H1 (cell line): ENCODE measurements around the gene KIF26B. TPM values are rescaled to one million over a fixed set of nuclear protein-coding genes. Genes with fewer than 3 reads are reported as not detected.

Experiments
- CTCF ChIA-PET: fragments of 300-600 bp; sonication (Branson Sonifier 250); formaldehyde crosslinking; loops from one replicate; lab custom pipeline; 2021; ENCODE audit not compliant: partially characterized antibody; lab: Charles Lee
- POLR2A ChIA-PET: fragments of 300-600 bp; sonication (Branson Sonifier 250); formaldehyde crosslinking; loops from one replicate; lab custom pipeline; 2021; ENCODE audit warnings: inconsistent platforms; ENCODE audit not compliant: partially characterized antibody; lab: Charles Lee
- DNase-seq, 2 experiments: peaks; one replicate each; pipeline versions ENCODE4 v3.0.0 to v3.0.0-alpha.2; 2010 to 2022; ENCODE audit warnings: low spot score in 2 of 2, low read depth in 1 of 2, mixed read lengths in 1 of 2
- FAIRE-seq: peaks from 2 replicates; lab custom pipeline; 2011; peaks lifted over from hg19 to GRCh38; lab: Jason Lieb, UNC
- H2AFZ ChIP-seq: 2 replicates; pipeline ENCODE4 v1.8.1; 2012; ENCODE audit warnings: low read length, inconsistent platforms
- H2AK5ac ChIP-seq: 2 replicates; pipeline ENCODE4 v1.6.1; 2013; ENCODE audit warnings: low read depth, low read length
- H2BK120ac ChIP-seq: replicated peaks from 2 replicates; pipeline ENCODE3; 2013; ENCODE audit warnings: low read depth, low read length, inconsistent platforms
- H2BK12ac ChIP-seq: 2 replicates; pipeline ENCODE4 v1.6.1; 2013; ENCODE audit warnings: low read depth, low read length
- H2BK15ac ChIP-seq: 2 replicates; pipeline ENCODE4 v1.6.1; 2013; ENCODE audit warnings: low read length
- H2BK20ac ChIP-seq: 2 replicates; pipeline ENCODE4 v1.6.1; 2013; ENCODE audit warnings: low read length
- H2BK5ac ChIP-seq: 2 replicates; pipeline ENCODE4 v1.6.1; 2013; ENCODE audit warnings: low read depth, low read length
- H3K14ac ChIP-seq: 2 replicates; pipeline ENCODE4 v1.6.1; 2013; ENCODE audit warnings: inconsistent platforms; ENCODE audit not compliant: insufficient read length
- H3K18ac ChIP-seq: 2 replicates; pipeline ENCODE4 v1.6.1; 2013; ENCODE audit warnings: low read length; ENCODE audit errors: extremely low read depth
- H3K23ac ChIP-seq: 2 replicates; pipeline ENCODE4 v1.6.1; 2013; ENCODE audit warnings: inconsistent platforms; ENCODE audit not compliant: insufficient read length
- H3K23me2 ChIP-seq: 2 replicates; pipeline ENCODE4 v1.6.1; 2013; ENCODE audit warnings: low read depth, low read length
- H3K27ac ChIP-seq: 2 replicates; pipeline ENCODE4 v1.6.1; 2011; ENCODE audit warnings: low read depth, low read length, inconsistent platforms
- H3K27me3 ChIP-seq, 4 experiments: replicated peaks in 1 of 4; 1 replicate in 1 of 4; 2 replicates in 3 of 4; pipeline versions ENCODE4 v1.6.1 to v1.8.1; 2011 to 2013; ENCODE audit warnings: low read length in 3 of 4, mild to moderate bottlenecking in 3 of 4, inconsistent platforms in 2 of 4, mixed read lengths in 2 of 4, moderate library complexity in 1 of 4; ENCODE audit not compliant: control insufficient read depth in 3 of 4, insufficient read depth in 3 of 4; ENCODE audit errors: extremely low read depth in 1 of 4
- H3K36me3 ChIP-seq, 4 experiments: 2 replicates each; pipeline versions ENCODE4 v1.6.1 to v1.8.1; 2011 to 2013; ENCODE audit warnings: mild to moderate bottlenecking in 4 of 4, low read length in 3 of 4, moderate library complexity in 2 of 4, control low read depth in 1 of 4, inconsistent platforms in 1 of 4; ENCODE audit not compliant: insufficient read depth in 4 of 4, control insufficient read depth in 2 of 4
- H3K4ac ChIP-seq: replicated peaks from 2 replicates; pipeline ENCODE3; 2013; ENCODE audit warnings: low read length, low read depth, mixed read lengths, inconsistent platforms; ENCODE audit not compliant: insufficient read length
- H3K4me1 ChIP-seq, 4 experiments: replicated peaks in 1 of 4; 1 replicate in 1 of 4; 2 replicates in 3 of 4; pipeline versions ENCODE4 v1.6.1 to v1.8.1; 2011 to 2013; ENCODE audit warnings: low read length in 3 of 4, inconsistent platforms in 2 of 4, mixed read lengths in 1 of 4; ENCODE audit not compliant: insufficient read depth in 4 of 4, control insufficient read depth in 3 of 4
- H3K4me2 ChIP-seq, 2 experiments: 2 replicates each; pipeline versions ENCODE4 v1.6.1 to v1.8.1; 2011 to 2013; ENCODE audit warnings: low read depth in 2 of 2, low read length in 2 of 2, control low read depth in 1 of 2, inconsistent platforms in 1 of 2, mild to moderate bottlenecking in 1 of 2; ENCODE audit not compliant: insufficient read depth in 1 of 2
- H3K4me3 ChIP-seq, 4 experiments: fragments of 200-600, 300-600 bp in 1 of 4; sonication (generic), shearing (Covaris generic), sonication (Bioruptor Twin) in 1 of 4; 2 replicates each; pipeline versions ENCODE4 v1.5.1 to v1.8.1; 2011 to 2016; ENCODE audit warnings: low read length in 4 of 4, low read depth in 3 of 4, control low read depth in 2 of 4, inconsistent platforms in 2 of 4, mild to moderate bottlenecking in 2 of 4, mixed read lengths in 1 of 4, moderate library complexity in 1 of 4; ENCODE audit not compliant: insufficient read depth in 2 of 4; ENCODE audit errors: extremely low read depth in 1 of 4
- H3K56ac ChIP-seq: replicated peaks from 2 replicates; pipeline ENCODE3; 2013; ENCODE audit warnings: low read depth, mild to moderate bottlenecking, mixed read lengths, low read length, inconsistent platforms; ENCODE audit not compliant: insufficient read length
- H3K79me1 ChIP-seq: 2 replicates; pipeline ENCODE4 v1.6.1; 2013; ENCODE audit warnings: low read depth, low read length, control low read depth
- H3K79me2 ChIP-seq, 2 experiments: 2 replicates each; pipeline versions ENCODE4 v1.6.1 to v1.8.1; 2012 to 2013; ENCODE audit warnings: low read length in 2 of 2, mild to moderate bottlenecking in 2 of 2, inconsistent platforms in 1 of 2; ENCODE audit not compliant: insufficient read depth in 2 of 2, control insufficient read depth in 1 of 2
- H3K9ac ChIP-seq, 4 experiments: replicated peaks in 1 of 4; 1 replicate in 1 of 4; 2 replicates in 3 of 4; pipeline versions ENCODE4 v1.6.1 to v1.8.1; 2011 to 2013; ENCODE audit warnings: low read depth in 3 of 4, low read length in 3 of 4, control low read depth in 2 of 4, mild to moderate bottlenecking in 2 of 4, moderate library complexity in 2 of 4, inconsistent platforms in 1 of 4; ENCODE audit errors: extremely low read depth in 1 of 4
- H3K9me3 ChIP-seq, 2 experiments: 2 replicates each; pipeline versions ENCODE4 v1.6.1 to v1.8.1; 2012 to 2013; ENCODE audit warnings: mild to moderate bottlenecking in 2 of 2, moderate library complexity in 2 of 2, control low read depth in 1 of 2, inconsistent platforms in 1 of 2, low read depth in 1 of 2, low read length in 1 of 2, mixed read lengths in 1 of 2; ENCODE audit not compliant: insufficient read depth in 2 of 2
- H4K20me1 ChIP-seq, 2 experiments: replicated peaks in 1 of 2; 2 replicates each; pipeline versions ENCODE3 to v1.8.1; 2011 to 2013; ENCODE audit warnings: inconsistent platforms in 2 of 2, low read length in 2 of 2, mild to moderate bottlenecking in 1 of 2; ENCODE audit not compliant: insufficient read depth in 2 of 2, control insufficient read depth in 1 of 2
- H4K5ac ChIP-seq: 2 replicates; pipeline ENCODE4 v1.6.1; 2013; ENCODE audit warnings: low read length, low read depth, mixed read lengths, inconsistent platforms; ENCODE audit not compliant: insufficient read length
- H4K8ac ChIP-seq: 2 replicates; pipeline ENCODE4 v1.8.0; 2013; ENCODE audit warnings: mild to moderate bottlenecking, moderate library complexity, low read length, inconsistent platforms; ENCODE audit not compliant: insufficient read depth; ENCODE audit errors: extremely low read depth
- H4K91ac ChIP-seq: replicated peaks from 2 replicates; pipeline ENCODE3; 2013; ENCODE audit warnings: low read length, mixed read lengths, inconsistent platforms; ENCODE audit not compliant: insufficient read length
- CBX5 ChIP-seq: fragments of 300-800, 300-1000 bp; sonication (generic); IDR thresholded peaks from 2 replicates; pipeline ENCODE4 v1.7.1; 2016; ENCODE audit warnings: antibody characterized with exemption, low read length, low read depth
- E2F6 ChIP-seq: IDR thresholded peaks from 2 replicates; pipeline ENCODE4 v1.6.1; 2012; ENCODE audit warnings: inconsistent platforms
- EZH2 ChIP-seq: fragments of 200-600 bp; sonication (generic); IDR thresholded peaks from 2 replicates; pipeline ENCODE4 v1.7.1; 2012; ENCODE audit warnings: low read depth, mild to moderate bottlenecking, moderate library complexity, low read length, inconsistent platforms; ENCODE audit not compliant: severe bottlenecking
- KDM4A ChIP-seq: IDR thresholded peaks from one replicate; pipeline ENCODE4 v1.7.1; 2012; ENCODE audit warnings: low read depth, mild to moderate bottlenecking, moderate library complexity, low read length, inconsistent platforms; ENCODE audit not compliant: severe bottlenecking
- NANOG ChIP-seq: IDR thresholded peaks from 2 replicates; pipeline ENCODE4 v1.6.1; 2011; ENCODE audit warnings: low read length, low read depth, mild to moderate bottlenecking, inconsistent platforms; ENCODE audit not compliant: insufficient read depth, poor library complexity, severe bottlenecking
- RXRA ChIP-seq: IDR thresholded peaks from 2 replicates; pipeline ENCODE4 v1.6.1; 2011; ENCODE audit warnings: low read depth, mild to moderate bottlenecking, low read length, moderate library complexity; ENCODE audit not compliant: insufficient read depth
- SIX5 ChIP-seq: IDR thresholded peaks from 2 replicates; pipeline ENCODE4 v1.6.1; 2011; ENCODE audit warnings: mild to moderate bottlenecking, low read depth, low read length
- SP4 ChIP-seq: IDR thresholded peaks from 2 replicates; pipeline ENCODE4 v1.6.1; 2012; ENCODE audit warnings: low read length, inconsistent platforms
- SRF ChIP-seq: IDR thresholded peaks from 2 replicates; pipeline ENCODE4 v1.6.1; 2011; ENCODE audit warnings: mild to moderate bottlenecking, low read depth, low read length, moderate library complexity
- WGBS, 2 experiments: shearing (Covaris generic) in 1 of 2; methylation state at CpG; one replicate each; pipeline versions ENCODE4 v1.1.6 to v1.1.7; 2013 to 2015; ENCODE audit warnings: low lambda C conversion rate in 2 of 2, mixed read lengths in 2 of 2, inconsistent platforms in 1 of 2, low coverage in 1 of 2, missing lambda C conversion rate in 1 of 2; ENCODE audit not compliant: insufficient replicate concordance in 2 of 2, insufficient coverage in 1 of 2, insufficient read length in 1 of 2; ENCODE audit errors: extremely low coverage in 1 of 2, missing lambda C conversion rate in 1 of 2; 5-methylcytosine and 5-hydroxymethylcytosine counted together
- polyA plus RNA-seq, 7 experiments: library from polyadenylated mRNA; depleted of rRNA in 3 of 7; stranded (reverse) in 5 of 7; unstranded in 2 of 7; fragments of >200 nt in 5 of 7; fragments of 200-250 nt in 2 of 7; gene quantifications; 1 replicate in 5 of 7; 2 replicates in 1 of 7; 4 replicates in 1 of 7; pipeline versions ENCODE4 v1.2.1 to v1.2.3, GENCODE V29; 2011 to 2013; ENCODE audit warnings: missing spikeins in 2 of 7, mixed read lengths in 2 of 7
- total RNA-seq: library from RNA; stranded (reverse); fragmentation: NEBNext Ultra II Directional; extraction: Animal tissue kit (Norgen Biotek cat#: 25700); gene quantifications from 2 replicates; pipeline ENCODE4 v1.2.1, GENCODE V29; 2021

Gene KIF26B
- total and polyA plus RNA-seq, 2 of the 8 experiments (the other 6 are each of a cell fraction or from before 2014, with no cell fraction given): 0.06 to 0.28 TPM

GRCh38 chr1:245361951-245362350 lies 207.2 kb downstream of the KIF26B start:
- H3K23ac ChIP-seq: no peak overlapping the region
- H2BK5ac ChIP-seq: no peak overlapping the region
- TF ChIP-seq KDM4A: no peak
- TF ChIP-seq RXRA: no peak
- TF ChIP-seq CBX5: no peak
- no peak for TF ChIP-seq SIX5
- no peak for TF ChIP-seq SP4
- no peak for TF ChIP-seq E2F6
- no peak for TF ChIP-seq SRF
- TF ChIP-seq EZH2: no peak
- no peak for TF ChIP-seq NANOG
- H3K27ac ChIP-seq: no peak overlapping the region
- WGBS, 2 experiments: 92% methylated on average over 13 of the region's 15 CpGs; no CpG with 5 or more reads in 1 of the 2 experiments
- H3K18ac ChIP-seq: no peak overlapping the region
- H4K8ac ChIP-seq: no peak overlapping the region
- no peak overlapping the region for H2AFZ ChIP-seq
- H3K14ac ChIP-seq: no peak overlapping the region
- H4K91ac ChIP-seq: no peak overlapping the region
- H3K36me3 ChIP-seq: no peaks in the 10 kb centered on the region
- no peak overlapping the region for H3K4me2 ChIP-seq
- no peak overlapping the region for H2BK20ac ChIP-seq
- FAIRE-seq (no peak), DNase-seq (no peak)
- H3K4me1 ChIP-seq: no peaks in the 10 kb centered on the region
- no peak overlapping the region for H2BK12ac ChIP-seq
- H4K20me1 ChIP-seq: no peaks in the 10 kb centered on the region
- H3K4ac ChIP-seq: no peak overlapping the region
- H3K9ac ChIP-seq: no peak overlapping the region
- no peaks in the 10 kb centered on the region for H3K23me2 ChIP-seq
- H3K79me1 ChIP-seq: no peaks in the 10 kb centered on the region
- CTCF ChIA-PET: interaction anchor here (1.4 kb wide), 1 partner anchor 17 kb away, joined by 3 read pairs; no protein-coding TSS in a partner anchor
- no peak overlapping the region for H2AK5ac ChIP-seq
- H3K9me3 ChIP-seq: no peaks in the 10 kb centered on the region
- no peaks in the 10 kb centered on the region for H3K79me2 ChIP-seq
- H3K4me3 ChIP-seq: no peak overlapping the region
- H2BK15ac ChIP-seq: no peak overlapping the region
- no peak overlapping the region for H4K5ac ChIP-seq
- H2BK120ac ChIP-seq: no peak overlapping the region
- POLR2A ChIA-PET: no interaction called here
- H3K56ac ChIP-seq: no peak overlapping the region
- no peaks in the 10 kb centered on the region for H3K27me3 ChIP-seq
